Measurements from ENCODE around the gene EGLN1.

Gene EGLN1

GRCh38 chr1:231324660-231325059 is 97.4 kb downstream of the EGLN1 start:
- DNase-seq, result no peak

- DNase-seq, result no peak
Measured at GRCh38 chr1:231322880-231323530, 99.1 kb downstream of the EGLN1 start.

- DNase-seq, result no peak
Measured at GRCh38 chr1:231319080-231319479, 103.0 kb downstream of the EGLN1 start.

GRCh38 chr1:231318568-231318967 is 103.5 kb downstream of the EGLN1 start:
- DNase-seq, result no peak

- DNase-seq, result no peak
Measured at GRCh38 chr1:231318015-231318355, 104.1 kb downstream of the EGLN1 start.

GRCh38 chr1:231317306-231318014 is 104.6 kb downstream of the EGLN1 start:
- DNase-seq, result no peak

- DNase-seq, result no peak
Measured at GRCh38 chr1:231315887-231316286, 106.2 kb downstream of the EGLN1 start.
